ENCODE measurements around the gene STON2. TPM values are rescaled to one million over a fixed set of nuclear protein-coding genes. Genes with fewer than 3 reads are reported as not detected.

STON2 gene
- total and polyA plus RNA-seq, 2 of the 13 experiments (the other 11 are each of a cell fraction or from before 2014, with no cell fraction given): 2.1 to 11.0 TPM

DNA sequence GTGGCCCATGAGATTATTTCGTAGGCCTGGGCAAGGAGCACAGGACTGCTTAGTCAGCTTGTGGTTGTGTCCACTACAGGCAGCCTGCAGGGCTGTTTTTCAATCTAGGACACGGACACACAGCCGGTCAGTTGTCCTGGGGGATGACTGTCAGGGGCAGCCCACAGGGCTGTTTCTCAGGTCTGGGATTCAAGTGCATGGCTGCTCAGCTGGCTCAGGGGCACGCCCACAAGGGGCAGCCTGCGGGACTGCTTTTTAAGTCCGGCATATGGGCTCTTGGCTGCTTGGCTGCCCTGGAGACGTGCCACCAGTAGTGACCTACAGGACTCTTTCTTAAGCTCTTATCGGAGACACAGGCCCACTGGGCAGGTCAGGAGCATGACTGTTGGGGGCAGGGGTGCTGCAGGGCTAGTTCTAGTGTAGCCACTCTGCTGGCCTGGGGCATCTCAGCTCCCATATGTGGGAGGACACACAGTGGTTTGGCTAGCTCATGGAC, 152.8 kb downstream of the STON2 start:
- no TSS peak for BruUV-seq (replicated peaks)

More for the DNA sequence above, 152.8 kb downstream of the STON2 start:
- FAIRE-seq (no peak), ATAC-seq (peak; percentile 66), DNase-seq (ENCODE audit: low spot score) (no peak)
- Histone ChIP-seq H3K27ac (ENCODE audit: extremely low read length, insufficient read depth, low read length) (no peak overlapping the region), H3K4me1 (ENCODE audit: insufficient read depth, low read length) (no peaks in the 10 kb centered on the region), H3K9ac (ENCODE audit: insufficient read depth, low read depth, low read length) (no peak overlapping the region), H3K36me3 (replicated peaks in 1 of 2; ENCODE audit: control insufficient read depth in 1 of 2, insufficient read depth in 2 of 2, low read length in 2 of 2) (no peaks in the 10 kb centered on the region), H3K4me3 (replicated peaks in 1 of 3; ENCODE audit: insufficient read depth in 1 of 3, low read depth in 2 of 3, low read length in 3 of 3) (no peak overlapping the region), H2AFZ (ENCODE audit: low read length) (no peak overlapping the region), H4K20me1 (ENCODE audit: insufficient read depth, low read length) (no peaks in the 10 kb centered on the region), H3K27me3 (ENCODE audit: control insufficient read depth in 1 of 2, insufficient read depth in 2 of 2, low read length in 2 of 2) (no peaks in the 10 kb centered on the region), H3K9me3 (ENCODE audit: low read length) (peaks cover 6% of the 10 kb centered on the region), H3K4me2 (ENCODE audit: low read depth, low read length) (no peak overlapping the region), H3K79me2 (ENCODE audit: insufficient read depth, low read length) (no peaks in the 10 kb centered on the region)
- TF ChIP-seq, protein P1, sequence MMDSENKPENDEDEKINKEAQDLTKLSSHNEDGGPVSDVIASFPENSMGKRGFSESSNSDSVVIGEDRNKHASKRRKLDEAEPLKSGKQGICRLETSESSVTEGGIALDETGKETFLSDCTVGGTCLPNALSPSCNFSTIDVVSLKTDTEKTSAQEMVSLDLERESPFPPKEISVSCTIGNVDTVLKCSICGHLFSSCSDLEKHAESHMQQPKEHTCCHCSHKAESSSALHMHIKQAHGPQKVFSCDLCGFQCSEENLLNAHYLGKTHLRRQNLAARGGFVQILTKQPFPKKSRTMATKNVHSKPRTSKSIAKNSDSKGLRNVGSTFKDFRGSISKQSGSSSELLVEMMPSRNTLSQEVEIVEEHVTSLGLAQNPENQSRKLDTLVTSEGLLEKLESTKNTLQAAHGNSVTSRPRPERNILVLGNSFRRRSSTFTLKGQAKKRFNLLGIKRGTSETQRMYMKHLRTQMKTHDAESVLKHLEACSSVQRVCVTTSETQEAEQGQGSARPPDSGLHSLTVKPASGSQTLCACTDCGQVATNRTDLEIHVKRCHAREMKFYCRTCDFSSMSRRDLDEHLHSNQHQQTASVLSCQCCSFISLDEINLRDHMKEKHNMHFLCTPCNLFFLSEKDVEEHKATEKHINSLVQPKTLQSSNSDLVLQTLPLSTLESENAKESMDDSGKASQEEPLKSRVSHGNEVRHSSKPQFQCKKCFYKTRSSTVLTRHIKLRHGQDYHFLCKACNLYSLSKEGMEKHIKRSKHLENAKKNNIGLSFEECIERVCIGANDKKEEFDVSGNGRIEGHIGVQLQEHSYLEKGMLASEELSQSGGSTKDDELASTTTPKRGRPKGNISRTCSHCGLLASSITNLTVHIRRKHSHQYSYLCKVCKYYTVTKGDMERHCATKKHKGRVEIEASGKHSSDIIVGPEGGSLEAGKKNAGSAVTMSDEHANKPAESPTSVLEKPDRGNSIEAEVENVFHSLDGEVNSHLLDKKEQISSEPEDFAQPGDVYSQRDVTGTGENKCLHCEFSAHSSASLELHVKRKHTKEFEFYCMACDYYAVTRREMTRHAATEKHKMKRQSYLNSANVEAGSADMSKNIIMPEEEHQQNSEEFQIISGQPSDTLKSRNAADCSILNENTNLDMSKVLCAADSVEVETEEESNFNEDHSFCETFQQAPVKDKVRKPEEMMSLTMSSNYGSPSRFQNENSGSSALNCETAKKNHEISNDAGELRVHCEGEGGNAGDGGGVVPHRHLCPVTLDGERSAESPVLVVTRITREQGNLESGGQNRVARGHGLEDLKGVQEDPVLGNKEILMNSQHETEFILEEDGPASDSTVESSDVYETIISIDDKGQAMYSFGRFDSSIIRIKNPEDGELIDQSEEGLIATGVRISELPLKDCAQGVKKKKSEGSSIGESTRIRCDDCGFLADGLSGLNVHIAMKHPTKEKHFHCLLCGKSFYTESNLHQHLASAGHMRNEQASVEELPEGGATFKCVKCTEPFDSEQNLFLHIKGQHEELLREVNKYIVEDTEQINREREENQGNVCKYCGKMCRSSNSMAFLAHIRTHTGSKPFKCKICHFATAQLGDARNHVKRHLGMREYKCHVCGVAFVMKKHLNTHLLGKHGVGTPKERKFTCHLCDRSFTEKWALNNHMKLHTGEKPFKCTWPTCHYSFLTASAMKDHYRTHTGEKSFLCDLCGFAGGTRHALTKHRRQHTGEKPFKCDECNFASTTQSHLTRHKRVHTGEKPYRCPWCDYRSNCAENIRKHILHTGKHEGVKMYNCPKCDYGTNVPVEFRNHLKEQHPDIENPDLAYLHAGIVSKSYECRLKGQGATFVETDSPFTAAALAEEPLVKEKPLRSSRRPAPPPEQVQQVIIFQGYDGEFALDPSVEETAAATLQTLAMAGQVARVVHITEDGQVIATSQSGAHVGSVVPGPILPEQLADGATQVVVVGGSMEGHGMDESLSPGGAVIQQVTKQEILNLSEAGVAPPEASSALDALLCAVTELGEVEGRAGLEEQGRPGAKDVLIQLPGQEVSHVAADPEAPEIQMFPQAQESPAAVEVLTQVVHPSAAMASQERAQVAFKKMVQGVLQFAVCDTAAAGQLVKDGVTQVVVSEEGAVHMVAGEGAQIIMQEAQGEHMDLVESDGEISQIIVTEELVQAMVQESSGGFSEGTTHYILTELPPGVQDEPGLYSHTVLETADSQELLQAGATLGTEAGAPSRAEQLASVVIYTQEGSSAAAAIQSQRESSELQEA (CRISPR knock-in tag; IDR thresholded peaks at IDR 0.05; ENCODE audit: not compliant biosample characterization): no peak
- TF ChIP-seq, protein P2, sequence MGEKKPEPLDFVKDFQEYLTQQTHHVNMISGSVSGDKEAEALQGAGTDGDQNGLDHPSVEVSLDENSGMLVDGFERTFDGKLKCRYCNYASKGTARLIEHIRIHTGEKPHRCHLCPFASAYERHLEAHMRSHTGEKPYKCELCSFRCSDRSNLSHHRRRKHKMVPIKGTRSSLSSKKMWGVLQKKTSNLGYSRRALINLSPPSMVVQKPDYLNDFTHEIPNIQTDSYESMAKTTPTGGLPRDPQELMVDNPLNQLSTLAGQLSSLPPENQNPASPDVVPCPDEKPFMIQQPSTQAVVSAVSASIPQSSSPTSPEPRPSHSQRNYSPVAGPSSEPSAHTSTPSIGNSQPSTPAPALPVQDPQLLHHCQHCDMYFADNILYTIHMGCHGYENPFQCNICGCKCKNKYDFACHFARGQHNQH (CRISPR knock-in tag; IDR thresholded peaks at IDR 0.05): no peak
- TF ChIP-seq ARID2 (CRISPR knock-in tag; IDR thresholded peaks at IDR 0.05; ENCODE audit: borderline replicate concordance) (no peak), NFAT5 (CRISPR knock-in tag; IDR thresholded peaks at IDR 0.05) (no peak), ZNF317 (CRISPR knock-in tag; IDR thresholded peaks at IDR 0.05) (0 out of 2 replicates have a peak, but pooled peaks have one; percentile 26)
- ChIA-PET POLR2A (interaction anchor here (0.9 kb wide), 1 partner anchor 28 kb away, joined by 3 read pairs; no protein-coding TSS in a partner anchor), CTCF (ENCODE audit: low intra/inter-chr PET ratio, low total read pairs) (no interaction called here)
- intact Hi-C loops (cut with micrococcal nuclease; ENCODE audit: unreplicated experiment): no loop called here
- in situ Hi-C loops (cut with HindIII; ENCODE audit: extremely low pct_ligation_motif_present, low pct_unique_long_range_greater_than_20kb): no loop called here
- 0% methylated on average over 1 of the region's 8 CpGs for WGBS (ENCODE audit: low lambda C conversion rate)
